Neural cell (in vitro differentiated cells): ENCODE measurements around the gene DHRS1.

Experiments
- CTCF ChIP-seq: fragments of 450-650 bp; IDR thresholded peaks from 2 replicates; pipeline ENCODE4 v1.5.1; 2014; ENCODE audit warnings: antibody characterized with exemption, mild to moderate bottlenecking, moderate library complexity; ENCODE audit not compliant: poor library complexity, severe bottlenecking
- EP300 ChIP-seq: fragments of 450-650 bp; conservative IDR thresholded peaks from 2 replicates; pipeline ENCODE4 v1.6.1; 2014; ENCODE audit warnings: antibody characterized with exemption, mild to moderate bottlenecking, moderate library complexity; ENCODE audit not compliant: poor library complexity, severe bottlenecking
- SMC3 ChIP-seq: fragments of 450-650 bp; conservative IDR thresholded peaks from 2 replicates; pipeline ENCODE4 v1.6.1; 2014; ENCODE audit warnings: antibody characterized with exemption, mild to moderate bottlenecking, moderate library complexity; ENCODE audit not compliant: poor library complexity
- TAF1 ChIP-seq: IDR thresholded peaks from 2 replicates; pipeline ENCODE4 v1.6.1; 2012; ENCODE audit warnings: low read depth

GRCh38 chr14:24331731-24332267 is 32.2 kb upstream of the DHRS1 start:
- TF ChIP-seq CTCF (no peak), SMC3 (no peak), EP300 (no peak), TAF1 (no peak)
